SH-SY5Y (cell line): ENCODE results near the gene LRMDA.

Source experiments
- GATA2 ChIP-seq: IDR thresholded peaks from 2 replicates; pipeline ENCODE4 v1.6.1; 2011; ENCODE audit warnings: mild to moderate bottlenecking, low read depth, low read length
- GATA3 ChIP-seq: IDR thresholded peaks from 2 replicates; pipeline ENCODE4 v1.6.1; 2011; ENCODE audit warnings: low read depth, mild to moderate bottlenecking, low read length, moderate library complexity

Gene LRMDA

GRCh38 chr10:75658915-75659314 lies 227.5 kb downstream of the LRMDA start:
- TF ChIP-seq GATA2 (no peak), GATA3 (no peak)

- TF ChIP-seq GATA3, result no peak
- TF ChIP-seq GATA2, result no peak
These were observed 229.4 kb downstream of the LRMDA start for GRCh38 chr10:75660823-75661222.

GRCh38 chr10:75662715-75663114 lies 231.3 kb downstream of the LRMDA start:
- TF ChIP-seq GATA3 (no peak), GATA2 (no peak)

GRCh38 chr10:75663947-75664664 lies 232.7 kb downstream of the LRMDA start:
- no peak for TF ChIP-seq GATA3
- TF ChIP-seq GATA2, result no peak

GRCh38 chr10:75664968-75665367 lies 233.5 kb downstream of the LRMDA start:
- no peak for TF ChIP-seq GATA2
- no peak for TF ChIP-seq GATA3

GRCh38 chr10:75665707-75666106 lies 234.3 kb downstream of the LRMDA start:
- TF ChIP-seq GATA3 (no peak), GATA2 (no peak)

- TF ChIP-seq GATA3 (no peak), GATA2 (no peak)
These were observed 240.8 kb downstream of the LRMDA start for GRCh38 chr10:75672111-75672671.

- TF ChIP-seq GATA3 (no peak), GATA2 (no peak)
These were observed 241.4 kb downstream of the LRMDA start for GRCh38 chr10:75672842-75673241.

GRCh38 chr10:75677541-75677940 lies 246.1 kb downstream of the LRMDA start:
- TF ChIP-seq GATA3 (no peak), GATA2 (no peak)

GRCh38 chr10:75678527-75678926 lies 247.1 kb downstream of the LRMDA start:
- TF ChIP-seq GATA2 (no peak), GATA3 (no peak)

- no peak for TF ChIP-seq GATA2
- TF ChIP-seq GATA3, result no peak
These were observed 248.1 kb downstream of the LRMDA start for GRCh38 chr10:75679536-75679935.

- TF ChIP-seq GATA3 (no peak), GATA2 (no peak)
These were observed 249.9 kb downstream of the LRMDA start for GRCh38 chr10:75681334-75681733.

- TF ChIP-seq GATA2 (no peak), GATA3 (no peak)
These were observed 251.5 kb downstream of the LRMDA start for GRCh38 chr10:75682649-75683557.

- no peak for TF ChIP-seq GATA3
- no peak for TF ChIP-seq GATA2
These were observed 253.8 kb downstream of the LRMDA start for GRCh38 chr10:75685187-75685586.

- TF ChIP-seq GATA3, result no peak
- no peak for TF ChIP-seq GATA2
These were observed 257.3 kb downstream of the LRMDA start for GRCh38 chr10:75688506-75689300.
